DND-41 (cell line): ENCODE results near the gene C1QTNF6.

Source experiments
- ATAC-seq: fragments of 200-7000 bp; cut with Tn5 transposase; 3 replicates; pipeline ENCODE4 v1.9.1; 2021; ENCODE audit warnings: low read depth; ENCODE audit not compliant: insufficient read depth
- DNase-seq: peaks from one replicate; pipeline ENCODE4 v3.0.0-alpha.2; 2020
- H2AFZ ChIP-seq: 2 replicates; pipeline ENCODE4 v1.6.0; 2012; ENCODE audit warnings: low read depth, low read length
- H3K27ac ChIP-seq: 2 replicates; pipeline ENCODE4 v1.5.1; 2012; ENCODE audit warnings: low read length, inconsistent platforms
- H3K27me3 ChIP-seq: fragments of 200-600 bp; sonication (generic); 2 replicates; pipeline ENCODE4 v1.6.0; 2012; ENCODE audit warnings: low read length, mild to moderate bottlenecking, inconsistent platforms; ENCODE audit not compliant: insufficient read depth, poor library complexity
- H3K36me3 ChIP-seq: 2 replicates; pipeline ENCODE4 v1.5.1; 2012; ENCODE audit warnings: low read length, inconsistent platforms; ENCODE audit not compliant: insufficient read depth
- H3K4me1 ChIP-seq: 2 replicates; pipeline ENCODE4 v1.5.1; 2012; ENCODE audit warnings: mild to moderate bottlenecking, low read length; ENCODE audit not compliant: insufficient read depth
- H3K4me2 ChIP-seq: 2 replicates; pipeline ENCODE4 v1.6.0; 2012; ENCODE audit warnings: mild to moderate bottlenecking, moderate library complexity, low read length, inconsistent platforms; ENCODE audit not compliant: insufficient read depth
- H3K4me3 ChIP-seq, 2 experiments: fragments of 200-600 bp in 1 of 2; shearing (Covaris generic) in 1 of 2; 2 replicates each; pipeline ENCODE4 v1.5.1; 2012 to 2016; ENCODE audit warnings: inconsistent platforms in 2 of 2, low read length in 2 of 2, mild to moderate bottlenecking in 2 of 2, low read depth in 1 of 2, moderate library complexity in 1 of 2
- H3K79me2 ChIP-seq: 2 replicates; pipeline ENCODE4 v1.6.0; 2012; ENCODE audit warnings: low read length, inconsistent platforms; ENCODE audit not compliant: insufficient read depth
- H3K9ac ChIP-seq: 2 replicates; pipeline ENCODE4 v1.6.0; 2012; ENCODE audit warnings: low read depth, mild to moderate bottlenecking, inconsistent platforms, low read length, moderate library complexity
- H3K9me3 ChIP-seq: 2 replicates; pipeline ENCODE4 v1.5.1; 2012; ENCODE audit warnings: low read length, moderate library complexity, mild to moderate bottlenecking, inconsistent platforms; ENCODE audit not compliant: insufficient read depth, severe bottlenecking
- H4K20me1 ChIP-seq: 2 replicates; pipeline ENCODE4 v1.6.0; 2012; ENCODE audit warnings: low read length; ENCODE audit not compliant: insufficient read depth
- CTCF ChIP-seq: IDR thresholded peaks from 2 replicates; pipeline ENCODE4 v1.5.1; 2012; ENCODE audit warnings: borderline replicate concordance, low read length, moderate library complexity, mild to moderate bottlenecking; ENCODE audit not compliant: poor library complexity, severe bottlenecking; ENCODE audit errors: extremely low read depth
- EZH2 ChIP-seq: IDR thresholded peaks from 3 replicates; pipeline ENCODE4 v1.6.1; 2012; ENCODE audit warnings: borderline replicate concordance, low read depth, mild to moderate bottlenecking, moderate library complexity, low read length, inconsistent platforms; ENCODE audit not compliant: severe bottlenecking

C1QTNF6 gene

GRCh38 chr22:37207981-37208380, 19.9 kb upstream of the C1QTNF6 start:
- DNase-seq, result no peak
- no peak overlapping the region for H3K9ac ChIP-seq
- H3K4me2 ChIP-seq, result no peak overlapping the region
- no peaks in the 10 kb centered on the region for H3K79me2 ChIP-seq
- H4K20me1 ChIP-seq, result no peaks in the 10 kb centered on the region
- no peak overlapping the region for H3K4me3 ChIP-seq
- no peak for ATAC-seq
- no peak overlapping the region for H3K27ac ChIP-seq
- no peaks in the 10 kb centered on the region for H3K4me1 ChIP-seq
- no peaks in the 10 kb centered on the region for H3K36me3 ChIP-seq
- H2AFZ ChIP-seq, result no peak overlapping the region
- no peaks in the 10 kb centered on the region for H3K27me3 ChIP-seq
- no peaks in the 10 kb centered on the region for H3K9me3 ChIP-seq
- no peak for TF ChIP-seq EZH2
- TF ChIP-seq CTCF, result no peak

DNA sequence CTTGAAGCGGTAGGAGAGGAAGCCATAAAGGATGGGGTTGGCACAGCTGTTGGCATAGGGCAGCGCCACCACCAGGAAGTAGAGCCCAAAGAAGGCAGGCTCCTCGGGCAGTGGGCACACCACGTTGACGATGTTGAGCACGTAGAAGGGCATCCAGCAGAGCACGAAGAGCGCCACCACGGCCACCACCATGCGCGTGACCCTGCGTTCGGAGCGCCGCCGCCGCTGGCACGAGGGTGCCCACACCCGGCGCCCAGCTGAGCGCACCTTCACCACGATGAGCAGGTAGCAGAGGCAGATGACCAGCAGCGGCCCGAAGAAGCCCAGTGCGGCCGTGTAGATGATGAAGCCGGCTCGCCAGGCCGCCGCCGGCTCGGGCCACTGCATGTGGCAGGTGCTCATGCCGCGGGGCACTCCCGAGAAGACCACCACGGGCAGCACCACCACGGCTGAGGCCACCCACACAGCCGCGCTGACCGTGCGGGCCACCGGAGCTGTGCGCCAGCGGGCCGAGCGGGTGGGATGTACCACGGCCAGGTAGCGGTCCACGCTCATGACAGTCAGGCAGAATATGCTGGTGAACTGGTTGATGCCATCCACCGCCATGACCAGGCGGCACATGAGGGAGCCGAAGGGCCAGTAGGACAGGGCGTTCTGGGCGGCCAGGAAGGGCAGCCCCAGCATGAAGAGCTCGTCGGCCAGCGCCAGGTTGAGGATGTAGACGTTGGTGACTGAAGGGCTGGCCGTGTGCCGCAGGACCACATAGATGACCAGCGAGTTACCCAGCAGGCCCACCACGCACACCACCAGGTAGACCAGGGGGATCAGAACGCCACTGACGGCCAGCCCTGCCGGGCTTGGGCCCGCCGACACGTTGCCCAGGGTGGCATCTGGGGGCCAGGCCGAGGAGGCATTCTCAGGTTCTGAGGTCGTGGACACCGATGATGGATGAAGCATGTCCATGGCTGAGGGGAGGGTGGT, 19.1 kb upstream of the C1QTNF6 start:
- Histone ChIP-seq H3K4me3 (no peak overlapping the region), H2AFZ (no peak overlapping the region), H4K20me1 (no peaks in the 10 kb centered on the region), H3K9me3 (no peaks in the 10 kb centered on the region), H3K36me3 (no peaks in the 10 kb centered on the region), H3K79me2 (no peaks in the 10 kb centered on the region), H3K4me2 (no peak overlapping the region), H3K27me3 (no peaks in the 10 kb centered on the region), H3K4me1 (no peaks in the 10 kb centered on the region), H3K9ac (no peak overlapping the region), H3K27ac (no peak overlapping the region)
- DNase-seq (no peak), ATAC-seq (no peak)
- TF ChIP-seq EZH2 (no peak), CTCF (no peak)

GRCh38 chr22:37206118-37206840, 18.2 kb upstream of the C1QTNF6 start:
- H3K79me2 ChIP-seq, result no peaks in the 10 kb centered on the region
- H3K27ac ChIP-seq, result no peak overlapping the region
- TF ChIP-seq EZH2 (no peak), CTCF (no peak)
- H3K4me1 ChIP-seq, result no peaks in the 10 kb centered on the region
- no peak overlapping the region for H2AFZ ChIP-seq
- H3K4me3 ChIP-seq, result no peak overlapping the region
- no peak overlapping the region for H3K4me2 ChIP-seq
- H3K9ac ChIP-seq, result no peak overlapping the region
- no peak for DNase-seq
- no peaks in the 10 kb centered on the region for H3K9me3 ChIP-seq
- no peaks in the 10 kb centered on the region for H3K27me3 ChIP-seq
- no peaks in the 10 kb centered on the region for H3K36me3 ChIP-seq
- no peaks in the 10 kb centered on the region for H4K20me1 ChIP-seq
- no peak for ATAC-seq
